Amygdala (tissue), 56 donors: ENCODE results near the gene NUP85.
"Not testable (repeated sequence)": the region's sequence is repeated elsewhere in the genome, so short reads cannot be mapped to it uniquely, and the experiment has no call there.

Experiments used
- DNase-seq, 56 donors: peaks; one replicate each; lab custom pipeline; 2025; lab: John Stamatoyannopoulos, UW

The NUP85 gene

DNA sequence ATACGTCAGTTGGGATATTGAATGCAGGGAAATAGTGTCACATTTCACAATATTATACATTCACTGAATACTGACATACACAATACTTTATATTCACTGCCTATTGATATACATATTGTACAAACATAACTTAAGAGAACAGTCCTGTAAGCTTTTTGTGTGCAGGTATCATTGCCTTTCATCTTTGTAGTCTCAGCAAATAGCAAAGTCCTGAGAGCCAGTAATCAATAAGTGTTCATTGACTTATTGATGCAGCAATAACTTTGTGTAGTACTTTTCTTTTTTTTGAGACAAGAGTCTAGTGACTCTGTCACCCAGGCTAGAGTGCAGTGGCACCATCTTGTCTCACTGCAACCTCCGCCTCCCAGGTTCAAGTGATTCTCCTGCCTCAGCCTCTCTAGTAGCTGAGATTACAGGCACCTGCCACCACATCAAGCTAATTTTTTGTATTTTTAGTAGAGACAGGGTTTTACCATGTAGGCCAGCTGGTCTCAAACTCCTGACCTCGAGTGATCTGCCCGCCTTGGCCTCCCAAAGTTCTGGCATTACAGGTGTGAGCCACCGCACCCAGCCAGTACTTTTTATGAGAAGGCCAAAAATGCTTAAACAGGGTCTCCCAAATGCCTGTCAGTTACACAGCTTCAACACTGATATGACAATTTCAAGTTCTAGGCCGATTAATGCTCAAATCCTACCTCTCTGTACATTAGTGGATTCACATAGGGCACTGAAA lies 5.4 kb upstream of the NUP85 start:
- DNase-seq, result no peak

DNA sequence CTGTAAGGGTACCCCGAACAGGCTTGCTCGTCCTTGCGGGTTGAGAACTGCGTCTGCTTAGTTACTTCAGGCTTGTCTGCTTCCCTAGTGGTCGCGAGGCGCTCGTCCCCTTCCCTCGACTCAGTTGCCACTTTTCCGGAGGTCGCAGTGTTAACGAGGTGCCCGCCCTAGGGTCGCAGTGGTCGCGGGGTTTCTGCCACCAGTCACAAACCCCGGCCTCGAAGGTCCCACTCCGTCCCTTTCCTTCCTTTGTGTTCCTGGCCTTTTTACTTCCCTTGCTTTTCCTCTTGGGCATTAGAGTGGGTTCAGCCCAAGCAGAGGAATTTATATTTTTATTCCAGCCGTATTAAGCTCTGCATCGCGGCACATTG lies 299 bp downstream of the NUP85 start:
- no peak for DNase-seq

DNA sequence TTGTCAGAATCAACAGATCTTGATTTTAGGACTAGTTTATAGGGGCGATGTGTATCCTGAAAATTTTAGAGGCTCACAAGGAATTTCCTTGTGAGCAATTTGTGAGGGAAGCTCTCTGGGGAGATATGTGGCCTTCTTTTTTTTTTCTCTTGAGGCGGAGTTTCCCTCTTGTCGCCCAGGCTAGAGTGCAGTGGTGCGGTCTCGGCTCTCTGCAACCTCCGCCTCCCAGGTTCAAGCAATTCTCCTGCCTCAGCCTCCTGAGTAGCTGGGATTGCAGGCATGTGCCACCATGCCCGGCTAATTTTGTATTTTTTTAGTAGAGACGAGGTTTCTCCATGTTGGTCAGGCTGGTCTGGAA lies 1.6 kb downstream of the NUP85 start:
- DNase-seq, result not testable (repeated sequence)

DNA sequence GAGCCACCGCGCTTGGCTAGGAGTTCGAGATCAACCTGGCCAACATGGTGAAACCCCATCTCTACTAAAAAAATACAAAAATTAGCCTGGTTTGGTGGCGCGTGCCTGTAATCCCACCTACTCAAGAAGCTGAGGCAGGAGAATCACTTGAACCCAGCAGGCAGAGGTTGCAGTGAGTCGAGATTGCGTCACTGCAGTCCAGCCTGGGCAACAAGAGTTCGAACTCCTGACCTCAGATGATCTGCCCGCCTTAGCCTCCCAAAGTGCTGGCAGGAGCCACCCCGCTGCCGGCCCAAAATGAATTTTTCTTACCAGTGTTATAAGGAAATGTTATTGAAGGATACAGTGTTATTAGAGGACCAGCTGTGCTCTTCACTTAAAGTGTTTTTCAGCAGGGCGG lies 2.3 kb downstream of the NUP85 start:
- no peak for DNase-seq

DNA sequence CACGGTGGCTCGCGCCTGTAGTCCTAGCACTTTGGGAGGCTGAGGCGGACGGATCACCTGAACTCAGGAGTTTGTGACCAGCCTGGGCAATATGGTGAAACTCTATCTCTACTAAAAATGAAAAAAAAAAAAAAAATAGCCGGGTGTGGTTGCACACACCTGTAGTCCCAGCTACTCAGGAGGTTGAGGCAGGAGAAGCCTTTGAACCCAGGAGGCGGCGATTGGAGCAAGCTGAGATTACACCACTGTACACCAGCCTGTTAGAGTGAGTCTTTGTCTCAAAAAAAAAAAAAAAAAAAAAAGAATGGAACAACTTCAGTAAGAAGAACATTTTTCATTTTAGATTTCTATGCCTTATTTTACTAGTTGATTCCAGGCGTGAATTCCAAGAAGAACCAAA lies 2.7 kb downstream of the NUP85 start:
- no peak for DNase-seq

DNA sequence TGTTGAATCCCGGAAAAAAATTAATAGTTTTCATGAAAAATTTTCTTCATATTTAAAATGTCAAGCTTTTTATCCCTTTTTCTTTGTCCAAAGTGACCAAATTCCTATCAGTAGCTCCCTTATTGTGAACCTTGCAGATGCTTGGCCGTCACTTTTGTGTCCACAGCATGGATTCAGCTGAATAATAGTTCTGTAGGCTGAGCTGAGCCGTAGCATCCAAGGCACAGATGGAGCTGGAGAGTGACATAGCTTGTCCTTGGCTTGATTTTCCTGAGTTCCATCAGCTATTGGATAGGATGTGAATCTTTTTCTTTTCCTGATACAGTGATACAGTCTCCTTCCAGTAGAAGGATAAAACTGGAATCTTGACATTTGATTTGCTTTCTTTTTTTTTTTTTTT lies 3.6 kb downstream of the NUP85 start:
- no peak for DNase-seq

DNA sequence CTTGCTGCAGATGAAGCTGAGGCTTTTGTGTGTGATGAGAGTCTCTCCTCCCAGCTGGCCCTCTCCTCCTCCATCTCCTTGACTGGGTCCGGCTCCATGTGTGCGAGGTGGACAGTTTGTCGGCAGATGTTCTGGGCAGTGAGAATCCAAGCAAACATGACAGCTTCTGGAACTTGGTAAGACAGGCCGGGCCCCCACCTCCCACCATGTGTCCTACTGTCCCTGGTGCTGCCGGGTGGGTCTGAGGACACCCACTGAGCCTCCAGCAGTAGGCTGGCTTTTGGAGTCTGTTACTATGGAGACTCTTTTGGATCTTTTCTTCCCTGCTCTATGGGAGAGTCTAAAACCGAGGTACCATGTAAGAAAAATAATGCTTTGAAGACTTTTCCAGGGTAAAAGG lies 12.7 kb downstream of the NUP85 start:
- no peak for DNase-seq

DNA sequence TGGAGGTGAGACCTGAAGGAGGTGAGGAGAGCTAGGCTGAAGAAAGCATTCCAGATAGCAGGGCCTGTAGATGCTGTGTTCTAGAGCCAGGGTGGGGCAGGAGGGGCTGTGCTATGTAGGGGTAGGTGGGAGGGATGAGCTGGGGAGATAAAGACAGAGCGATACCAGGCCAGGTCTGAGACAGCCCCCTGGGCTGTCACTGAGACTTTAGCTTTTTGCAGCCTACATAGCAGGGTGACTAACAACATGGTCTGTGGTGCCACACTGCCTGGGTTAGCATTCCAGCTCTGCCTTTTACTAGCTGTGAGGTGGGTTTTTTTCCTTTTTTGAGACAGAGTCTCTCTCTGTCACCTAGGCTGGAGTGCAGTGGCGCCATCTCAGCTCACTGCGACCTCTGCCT lies 14.3 kb downstream of the NUP85 start:
- DNase-seq, result no peak

DNA sequence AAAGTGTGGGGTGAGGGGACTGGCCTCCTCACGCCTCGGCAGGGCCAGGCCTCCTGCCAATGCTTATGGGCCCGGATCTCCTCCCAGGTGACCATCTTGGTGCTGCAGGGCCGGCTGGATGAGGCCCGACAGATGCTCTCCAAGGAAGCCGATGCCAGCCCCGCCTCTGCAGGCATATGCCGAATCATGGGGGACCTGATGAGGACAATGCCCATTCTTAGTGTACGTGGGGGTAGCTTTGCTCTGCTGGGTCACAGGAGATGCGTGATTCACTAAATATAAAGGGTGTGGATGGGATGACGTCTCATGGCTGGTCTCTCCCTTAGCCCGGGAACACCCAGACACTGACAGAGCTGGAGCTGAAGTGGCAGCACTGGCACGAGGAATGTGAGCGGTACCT lies 19.5 kb downstream of the NUP85 start:
- no peak for DNase-seq

DNA sequence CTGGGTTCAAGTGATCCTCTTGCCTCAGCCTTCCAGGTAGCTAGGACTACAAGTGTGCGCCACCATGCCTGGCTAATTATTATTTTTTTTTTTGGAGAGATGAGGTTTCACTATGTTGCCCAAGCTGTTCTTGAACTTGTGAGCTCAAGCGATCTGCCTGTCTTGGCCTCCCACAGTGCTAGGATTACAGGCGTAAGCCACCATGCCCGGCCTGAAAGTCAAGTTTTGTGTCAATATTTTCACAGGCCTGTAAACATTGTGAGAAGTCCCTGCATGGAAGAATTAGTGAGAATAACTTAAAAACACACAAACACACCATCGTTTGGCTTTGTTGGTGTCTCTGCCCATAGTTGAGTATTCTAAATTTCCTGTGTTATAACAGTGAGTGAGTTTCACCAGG lies 22.2 kb downstream of the NUP85 start:
- DNase-seq, result no peak

DNA sequence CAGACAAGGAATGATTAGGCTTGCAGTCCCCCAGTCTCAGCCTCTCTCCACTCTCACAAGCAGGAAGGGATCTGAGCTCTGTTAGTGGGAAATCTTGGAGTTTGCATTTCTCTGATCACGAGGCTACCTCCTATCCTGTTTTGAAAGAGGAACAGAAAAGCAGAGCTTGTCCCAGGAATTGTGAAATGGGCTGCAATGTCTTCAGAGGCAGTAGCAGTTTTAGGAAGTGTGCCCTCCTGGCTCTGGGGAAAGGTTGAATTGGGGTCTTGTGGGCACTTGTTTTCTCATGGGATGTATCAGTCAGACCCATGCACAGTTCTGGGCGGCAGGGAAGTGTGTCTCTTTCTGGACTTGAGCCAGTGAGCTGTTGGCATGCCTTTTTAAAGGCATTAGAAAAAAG lies 22.8 kb downstream of the NUP85 start:
- DNase-seq, result peak in 7 of 56 donors; percentile 12 to 56 (median 30)

DNA sequence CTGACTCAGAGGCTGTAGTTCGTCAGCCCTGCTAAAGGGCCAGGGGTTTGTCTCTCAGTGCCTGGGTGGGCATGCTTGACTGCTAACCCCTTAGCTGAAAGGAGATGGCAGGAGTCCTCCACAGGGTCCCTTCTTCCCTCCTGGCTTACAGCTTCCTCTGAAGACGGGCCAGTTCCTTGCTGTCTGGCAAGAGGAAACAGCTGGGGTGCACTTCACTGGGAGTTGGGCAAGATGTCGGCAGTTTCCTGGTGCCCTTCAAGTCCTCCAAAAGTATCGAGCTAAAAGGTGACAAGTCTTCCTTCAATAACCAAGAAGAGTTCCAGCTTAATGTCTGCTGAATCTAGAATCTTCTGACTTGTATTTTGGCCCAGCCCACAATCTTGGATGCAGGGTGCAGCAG lies 23.4 kb downstream of the NUP85 start:
- DNase-seq, result no peak

DNA sequence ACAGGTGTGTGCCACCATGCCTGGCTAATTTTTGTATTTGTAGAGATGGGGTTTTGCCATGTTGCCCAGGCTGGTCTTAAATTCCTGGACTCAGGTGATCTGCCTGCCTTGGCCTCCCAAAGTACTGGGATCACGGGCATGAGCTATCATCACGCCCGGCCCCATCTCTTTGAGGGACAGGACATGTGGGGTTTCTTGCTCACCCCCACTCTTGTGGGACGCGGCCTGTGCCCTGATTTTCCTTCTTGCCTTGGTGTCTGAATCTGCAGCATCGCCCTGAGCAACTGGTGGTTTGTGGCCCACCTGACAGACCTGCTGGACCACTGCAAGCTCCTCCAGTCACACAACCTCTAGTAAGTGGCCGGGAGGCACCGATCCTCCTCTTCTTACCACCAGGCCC lies 25.6 kb downstream of the NUP85 start:
- DNase-seq, result no peak

DNA sequence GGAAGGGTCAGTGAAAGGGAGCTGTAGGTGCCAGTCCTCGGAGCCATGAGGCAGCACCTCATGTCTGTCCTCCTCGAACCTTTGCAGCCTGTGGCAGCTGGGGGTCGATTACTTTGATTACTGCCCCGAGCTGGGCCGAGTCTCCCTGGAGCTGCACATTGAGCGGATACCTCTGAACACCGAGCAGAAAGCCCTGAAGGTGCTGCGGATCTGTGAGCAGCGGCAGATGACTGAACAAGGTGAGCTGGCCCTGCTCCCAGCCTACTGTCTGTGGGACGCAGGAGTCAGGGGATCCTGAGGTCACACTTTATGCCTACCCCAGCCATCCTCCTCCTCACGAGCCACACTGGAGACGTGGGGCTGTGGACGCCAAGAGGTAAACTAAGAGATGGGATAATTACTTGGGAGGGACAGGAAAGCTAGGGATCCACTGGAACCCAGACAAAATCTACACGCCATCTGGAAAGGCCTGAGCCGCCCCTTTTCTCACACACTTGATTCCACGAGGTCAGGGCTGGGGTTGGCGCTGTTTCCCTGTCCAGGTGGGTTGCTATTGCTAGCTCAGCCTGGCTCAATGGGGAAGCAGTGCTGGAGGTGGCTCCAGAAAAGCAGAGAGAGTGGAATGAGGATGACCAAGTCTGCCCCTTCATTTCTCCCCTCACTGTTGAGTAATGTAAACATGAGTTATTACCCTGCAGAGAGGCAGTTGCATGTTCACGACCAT lies 26.4 kb downstream of the NUP85 start:
- no peak for DNase-seq

DNA sequence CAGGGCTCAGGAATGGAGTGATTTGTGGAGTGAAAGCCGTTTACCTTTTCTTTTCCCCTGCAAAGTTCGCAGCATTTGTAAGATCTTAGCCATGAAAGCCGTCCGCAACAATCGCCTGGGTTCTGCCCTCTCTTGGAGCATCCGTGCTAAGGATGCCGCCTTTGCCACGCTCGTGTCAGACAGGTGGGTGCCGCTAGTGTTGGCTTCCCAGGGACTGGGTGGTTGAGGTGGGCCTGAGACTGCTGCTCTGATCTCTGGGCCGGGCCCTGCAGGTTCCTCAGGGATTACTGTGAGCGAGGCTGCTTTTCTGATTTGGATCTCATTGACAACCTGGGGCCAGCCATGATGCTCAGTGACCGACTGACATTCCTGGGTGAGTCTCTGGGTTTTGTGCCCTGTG lies 27.3 kb downstream of the NUP85 start:
- DNase-seq, result no peak

DNA sequence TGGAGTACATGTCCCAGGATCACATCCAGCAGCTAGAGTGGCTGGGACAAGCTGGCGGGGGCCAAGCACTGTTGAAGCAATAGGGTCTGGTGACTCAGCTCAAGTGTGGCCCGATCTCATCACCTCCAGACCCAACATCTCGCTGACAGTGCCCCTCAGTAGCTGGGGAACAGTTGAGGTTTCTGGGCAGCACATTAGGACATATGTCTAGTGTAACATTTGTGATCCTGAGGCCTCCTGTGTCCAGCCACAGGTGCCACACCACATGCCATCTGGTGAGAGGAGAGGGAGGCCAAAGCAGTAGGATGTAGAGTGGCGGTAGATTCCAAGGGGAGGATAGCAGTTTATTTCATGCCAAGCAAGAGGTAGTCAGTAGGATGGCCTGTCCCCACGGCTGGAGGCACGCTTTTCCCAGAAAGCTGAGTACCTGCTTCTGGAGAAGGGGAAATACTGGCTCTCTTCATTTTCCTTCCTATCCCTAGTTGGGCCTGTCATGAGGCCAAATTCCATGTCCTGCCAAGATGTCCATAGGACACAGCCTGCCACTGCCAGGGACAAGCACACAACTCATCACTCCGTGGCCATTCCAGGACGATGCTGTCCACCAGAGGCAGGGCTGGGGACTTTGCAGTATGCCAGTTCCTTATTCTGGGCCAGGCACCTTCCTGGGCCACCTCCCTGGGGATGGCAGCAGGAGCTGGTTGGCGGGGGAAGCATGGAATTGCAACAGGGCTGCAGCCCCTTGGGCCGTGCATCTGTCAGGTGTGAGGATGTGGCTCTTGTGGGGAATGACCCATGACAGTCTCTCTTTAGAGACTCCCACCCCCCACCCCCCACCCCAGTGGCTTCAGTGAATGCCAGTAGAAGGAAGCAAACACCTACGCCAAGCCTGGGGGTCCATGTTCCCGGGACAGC lies 31.9 kb downstream of the NUP85 start:
- no peak for DNase-seq

DNA sequence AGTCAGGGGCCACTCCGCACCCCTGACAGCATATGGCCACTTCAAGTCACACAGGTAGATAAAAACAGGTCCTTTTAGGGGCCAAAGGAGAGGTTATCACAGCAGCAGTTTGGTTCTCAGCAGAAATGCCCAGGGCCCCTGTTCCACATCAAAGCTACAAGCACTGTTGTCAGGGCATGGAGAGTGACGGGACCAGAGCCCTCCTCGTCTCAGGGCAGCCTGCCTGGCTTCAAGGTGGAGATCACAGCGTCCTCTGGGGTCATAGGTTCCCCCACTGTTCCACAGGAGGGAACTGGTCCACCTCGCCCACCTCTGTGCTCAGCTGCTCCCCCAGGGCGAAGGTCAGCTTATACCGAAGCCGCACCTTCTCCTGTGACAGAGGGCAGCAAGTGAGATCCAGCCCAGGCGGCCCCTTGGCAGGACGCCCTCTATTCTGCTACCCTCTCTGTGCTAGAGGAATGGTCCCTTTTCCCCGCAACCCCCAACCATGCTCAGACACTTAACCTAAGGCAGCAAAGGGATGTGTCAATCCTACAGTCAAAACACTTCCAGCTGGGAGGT lies 32.6 kb downstream of the NUP85 start:
- DNase-seq, result no peak

DNA sequence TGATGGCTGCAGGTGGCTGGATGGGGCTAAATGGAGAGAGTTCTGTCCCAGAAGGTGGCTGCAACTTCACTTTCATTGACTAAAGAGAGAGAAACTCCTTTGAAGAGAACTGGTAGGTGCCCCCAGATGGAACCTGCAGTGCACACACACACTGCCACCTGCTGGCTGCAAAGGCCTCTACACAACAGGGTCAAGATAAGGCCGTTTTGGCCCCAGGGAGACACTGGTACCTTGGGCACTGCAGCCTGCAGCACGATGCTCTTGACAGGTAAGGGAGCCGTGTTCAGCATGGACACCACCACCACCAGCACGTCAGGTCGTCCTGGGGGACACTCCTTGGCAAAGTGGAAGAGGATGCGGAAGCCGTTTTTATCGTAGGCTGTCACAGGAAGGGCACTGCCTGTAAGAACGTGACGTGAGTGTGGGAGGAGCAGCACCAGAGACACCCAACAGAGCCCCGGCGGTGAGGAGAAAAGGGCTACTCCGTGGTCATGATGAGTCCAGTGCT lies 33.3 kb downstream of the NUP85 start:
- peak in 25 of 56 donors; percentile 13 to 54 (median 27) for DNase-seq

DNA sequence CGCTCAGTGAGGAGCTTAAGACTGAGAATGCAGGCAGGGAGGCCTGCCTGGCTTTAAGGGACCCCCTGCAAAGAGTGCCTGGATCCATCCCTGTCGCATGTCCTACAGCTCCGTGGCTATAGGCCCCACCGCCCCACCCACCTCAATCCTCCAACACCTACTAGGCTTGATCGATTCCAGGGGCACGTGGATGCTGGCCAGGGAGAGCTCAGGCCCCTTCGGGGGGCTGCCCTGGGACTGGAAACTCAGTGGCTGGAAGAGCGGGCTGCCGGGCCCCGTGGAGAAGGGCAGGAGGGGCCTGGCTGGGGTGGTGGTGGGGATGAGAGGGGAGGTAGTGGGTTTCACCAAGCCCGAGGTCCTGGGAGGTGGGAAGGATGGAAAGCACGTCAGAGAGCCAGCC lies 33.7 kb downstream of the NUP85 start:
- DNase-seq, result no peak

DNA sequence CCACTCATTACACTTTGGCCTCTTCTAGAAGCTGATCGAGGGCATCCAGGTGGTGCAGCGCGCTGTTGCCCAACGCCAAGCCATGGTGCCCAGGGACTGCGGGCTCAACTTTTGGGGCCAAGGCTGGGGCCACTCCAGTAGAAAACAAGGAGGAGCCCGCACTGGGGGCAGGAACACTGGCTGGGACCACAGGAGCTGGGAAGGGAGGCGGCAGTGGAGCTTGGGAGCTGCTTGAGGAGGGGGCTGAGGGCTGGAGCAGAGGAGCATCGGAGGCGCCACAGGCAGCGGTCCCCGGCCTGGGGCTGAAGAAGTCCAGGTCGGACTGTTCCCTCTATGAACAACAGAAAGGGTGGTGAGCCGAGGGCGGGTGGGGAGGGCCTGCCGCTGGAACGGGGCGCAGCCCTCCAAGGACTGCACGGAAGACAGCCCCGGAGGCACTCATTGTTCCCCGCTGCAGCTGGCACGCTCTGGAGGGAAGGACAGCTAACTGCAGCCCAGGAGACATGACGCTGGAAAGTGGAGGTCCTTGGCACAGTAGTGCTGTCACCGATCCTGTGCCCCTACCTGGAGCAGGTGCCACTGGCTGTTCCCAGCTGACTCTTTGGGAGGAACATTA lies 34.4 kb downstream of the NUP85 start:
- no peak for DNase-seq
